Trophoblast cell (in vitro differentiated cells and primary cell): Measurements from ENCODE around the gene KRTAP4-8.
A peak's percentile ranks its signal among the peaks of the same experiment; 100 is the strongest.
"Not testable (repeated sequence)": the region's sequence is repeated elsewhere in the genome, so short reads cannot be mapped to it uniquely, and the experiment has no call there.

Experiments used
- DNase-seq, 2 donors: peaks; one replicate each; pipeline ENCODE4 v3.0.0-alpha.2; 2016
- H2AFZ ChIP-seq: 2 replicates; pipeline ENCODE4 v1.6.1; 2013; ENCODE audit warnings: low read length, moderate library complexity, mild to moderate bottlenecking; ENCODE audit not compliant: insufficient read depth, poor library complexity
- H2AK5ac ChIP-seq: 2 replicates; pipeline ENCODE4 v1.6.1; 2013; ENCODE audit warnings: mild to moderate bottlenecking, low read length
- H2BK120ac ChIP-seq: 2 replicates; pipeline ENCODE4 v1.6.1; 2013; ENCODE audit warnings: low read length, mild to moderate bottlenecking, moderate library complexity; ENCODE audit not compliant: insufficient read depth, poor library complexity
- H2BK12ac ChIP-seq: 2 replicates; pipeline ENCODE4 v1.6.1; 2013; ENCODE audit warnings: mild to moderate bottlenecking, low read length, moderate library complexity
- H2BK5ac ChIP-seq: 2 replicates; pipeline ENCODE4 v1.6.1; 2013; ENCODE audit warnings: low read length, low read depth, moderate library complexity, mild to moderate bottlenecking; ENCODE audit not compliant: poor library complexity
- H3K14ac ChIP-seq: 2 replicates; pipeline ENCODE4 v1.6.1; 2013; ENCODE audit warnings: mild to moderate bottlenecking, low read length
- H3K18ac ChIP-seq: 2 replicates; pipeline ENCODE4 v1.6.1; 2013; ENCODE audit warnings: mild to moderate bottlenecking, low read length
- H3K23ac ChIP-seq: 2 replicates; pipeline ENCODE4 v1.6.1; 2013; ENCODE audit warnings: low read length
- H3K27ac ChIP-seq: 2 replicates; pipeline ENCODE4 v1.5.1; 2013; ENCODE audit warnings: low read depth, mild to moderate bottlenecking, inconsistent platforms, low read length, moderate library complexity
- H3K27me3 ChIP-seq: 2 replicates; pipeline ENCODE4 v1.6.1; 2013; ENCODE audit warnings: inconsistent platforms, mild to moderate bottlenecking, low read length, moderate library complexity; ENCODE audit not compliant: insufficient read depth
- H3K36me3 ChIP-seq, 2 experiments: 1 replicate in 1 of 2; 2 replicates in 1 of 2; pipeline ENCODE4 v1.6.1; 2013; ENCODE audit warnings: low read length in 2 of 2, mild to moderate bottlenecking in 2 of 2, moderate library complexity in 1 of 2; ENCODE audit not compliant: insufficient read depth in 2 of 2, control insufficient read depth in 1 of 2
- H3K4ac ChIP-seq: 2 replicates; pipeline ENCODE4 v1.6.1; 2013; ENCODE audit warnings: low read depth, mild to moderate bottlenecking, low read length, moderate library complexity
- H3K4me1 ChIP-seq, 2 experiments: 1 replicate in 1 of 2; 2 replicates in 1 of 2; pipeline ENCODE4 v1.6.1; 2013; ENCODE audit warnings: low read length in 2 of 2, mild to moderate bottlenecking in 2 of 2, moderate library complexity in 1 of 2; ENCODE audit not compliant: insufficient read depth in 2 of 2, control insufficient read depth in 1 of 2
- H3K4me2 ChIP-seq: 2 replicates; pipeline ENCODE4 v1.6.1; 2013; ENCODE audit warnings: inconsistent platforms, mild to moderate bottlenecking, low read length, moderate library complexity
- H3K4me3 ChIP-seq: 2 replicates; pipeline ENCODE4 v1.5.1; 2013; ENCODE audit warnings: mild to moderate bottlenecking, low read depth, low read length, inconsistent platforms
- H3K79me1 ChIP-seq: one replicate; pipeline ENCODE4 v1.6.1; 2013; ENCODE audit warnings: low read length
- H3K79me2 ChIP-seq: 2 replicates; pipeline ENCODE4 v1.6.1; 2013; ENCODE audit warnings: low read length, mild to moderate bottlenecking; ENCODE audit not compliant: control insufficient read depth, insufficient read depth, poor library complexity
- H3K9ac ChIP-seq: 2 replicates; pipeline ENCODE4 v1.6.1; 2013; ENCODE audit warnings: mild to moderate bottlenecking, low read length
- H3K9me3 ChIP-seq: 2 replicates; pipeline ENCODE4 v1.6.1; 2013; ENCODE audit warnings: low read depth, mild to moderate bottlenecking, control low read depth, inconsistent platforms, low read length; ENCODE audit not compliant: insufficient read depth
- H4K12ac ChIP-seq: 2 replicates; pipeline ENCODE4 v1.6.1; 2013; ENCODE audit warnings: low read depth, mild to moderate bottlenecking, low read length, moderate library complexity
- H4K8ac ChIP-seq: 2 replicates; pipeline ENCODE4 v1.6.1; 2013; ENCODE audit warnings: low read depth, mild to moderate bottlenecking, low read length, moderate library complexity
- H4K91ac ChIP-seq: one replicate; pipeline ENCODE4 v1.6.1; 2013; ENCODE audit warnings: low read depth, mild to moderate bottlenecking, low read length, moderate library complexity
- WGBS: extraction: QIAGEN DNeasy Blood & Tissue Kit; methylation state at CpG from one replicate; pipeline ENCODE4 v1.1.7; 2013; ENCODE audit warnings: missing lambda C conversion rate; ENCODE audit not compliant: insufficient read length, insufficient coverage; ENCODE audit errors: extremely low coverage; 5-methylcytosine and 5-hydroxymethylcytosine counted together

KRTAP4-8 gene

GRCh38 chr17:41140360-41141131 lies 42.6 kb upstream of the KRTAP4-8 start, which contains the start of gene KRTAP4-6:
Gene KRTAP4-6, minus strand, starts transcription at chr17:41140544. Its CDS starts 57 bp downstream, at chr17:41140487.
- Histone ChIP-seq H3K4me1 (no peaks in the 10 kb centered on the region), H3K14ac (no peak within 1 kb of the TSS), H3K36me3 (no peaks in the 10 kb centered on the region), H4K8ac (no peak within 1 kb of the TSS), H3K79me1 (no peaks in the 10 kb centered on the region), H3K27ac (no peak within 1 kb of the TSS), H3K4ac (no peak within 1 kb of the TSS), H2BK5ac (no peak within 1 kb of the TSS), H3K18ac (no peak within 1 kb of the TSS), H3K4me2 (no peak within 1 kb of the TSS), H3K27me3 (no peaks in the 10 kb centered on the region), H2BK120ac (no peak within 1 kb of the TSS), H4K12ac (no peak within 1 kb of the TSS), H2BK12ac (no peak within 1 kb of the TSS), H4K91ac (no peak within 1 kb of the TSS), H3K9ac (no peak within 1 kb of the TSS), H3K9me3 (peaks cover 7% of the 10 kb centered on the region), H2AFZ (no peak within 1 kb of the TSS), H3K79me2 (no peaks in the 10 kb centered on the region), H3K23ac (no peak within 1 kb of the TSS), H3K4me3 (peak within 1 kb of the TSS; percentile 53), H2AK5ac (no peak within 1 kb of the TSS)
- DNase-seq, result peak; percentile 73 to 90
- no CpG with 5 or more reads among the region's 6 CpGs for WGBS

DNA sequence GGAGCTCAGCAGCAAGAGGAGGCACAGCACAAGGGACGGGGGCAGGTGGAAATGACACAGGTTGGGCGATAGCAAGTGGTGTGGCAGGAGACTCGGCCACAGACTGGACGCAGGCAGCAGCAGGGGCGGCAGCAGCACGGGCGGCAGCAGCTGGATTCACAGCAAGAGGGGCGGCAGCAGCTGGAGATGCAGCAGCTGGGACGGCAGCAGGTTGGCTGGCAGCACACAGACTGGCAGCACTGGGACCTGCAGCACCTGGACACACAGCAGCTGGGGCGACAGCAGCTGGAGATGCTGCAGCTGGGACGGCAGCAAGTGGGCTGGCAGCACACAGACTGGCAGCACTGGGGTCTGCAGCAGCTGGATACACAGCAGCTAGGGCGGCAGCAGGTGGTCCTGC lies 41.9 kb upstream of the KRTAP4-8 start:
- H4K12ac ChIP-seq, H3K4ac ChIP-seq, H3K9me3 ChIP-seq, H3K27ac ChIP-seq, H3K14ac ChIP-seq, H3K36me3 ChIP-seq, DNase-seq, H3K18ac ChIP-seq, H3K9ac ChIP-seq, H3K79me2 ChIP-seq, H3K27me3 ChIP-seq, H2AFZ ChIP-seq, H2BK5ac ChIP-seq, H4K91ac ChIP-seq, H3K4me2 ChIP-seq, H3K4me1 ChIP-seq, H3K79me1 ChIP-seq, H4K8ac ChIP-seq, H2AK5ac ChIP-seq, H2BK12ac ChIP-seq, H2BK120ac ChIP-seq, H3K23ac ChIP-seq: not testable (repeated sequence)
- no CpG with 5 or more reads among the region's 12 CpGs for WGBS
- H3K4me3 ChIP-seq, result peak overlapping the region; percentile 53

DNA sequence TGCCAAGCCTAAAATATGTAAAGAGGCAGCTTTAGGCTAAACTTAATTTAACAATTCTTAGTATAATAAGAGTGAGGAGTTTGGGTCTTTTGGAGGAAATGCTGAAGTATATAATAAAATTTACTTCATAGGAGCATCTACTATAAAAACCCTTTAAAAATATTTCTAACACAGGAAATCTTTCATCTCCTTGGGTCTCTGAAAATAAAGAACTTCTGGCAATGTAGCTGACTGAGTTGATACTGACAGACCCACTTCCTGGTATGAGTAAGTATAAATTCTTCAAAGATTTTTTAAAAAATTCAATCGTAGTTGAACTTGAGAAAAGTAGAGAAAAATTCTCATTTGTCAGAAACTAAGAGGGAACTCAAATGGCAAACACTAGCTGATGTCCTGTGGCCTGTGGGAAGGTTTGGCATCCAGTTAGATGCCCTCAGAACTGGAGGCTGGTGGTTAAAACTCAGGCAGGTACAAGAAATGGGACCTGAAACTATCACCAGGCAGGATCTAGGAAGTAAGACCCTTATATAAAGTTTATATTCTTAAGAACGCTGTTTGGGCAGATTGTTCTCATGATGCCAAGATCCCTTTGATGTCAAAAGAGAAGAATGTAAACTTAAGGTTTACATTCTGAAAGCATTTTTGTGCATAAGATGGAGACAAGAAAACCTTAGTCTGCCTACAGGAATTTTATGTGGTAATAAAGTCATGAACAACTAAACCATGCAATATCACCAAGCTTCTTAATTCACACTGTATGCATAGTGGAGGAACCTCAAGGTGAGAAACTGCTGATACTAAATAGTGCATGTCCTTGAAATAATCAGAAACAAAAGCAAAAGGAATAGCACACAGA lies 36.2 kb upstream of the KRTAP4-8 start:
- H2AK5ac ChIP-seq, result no peak overlapping the region
- H3K79me2 ChIP-seq, result no peaks in the 10 kb centered on the region

DNA sequence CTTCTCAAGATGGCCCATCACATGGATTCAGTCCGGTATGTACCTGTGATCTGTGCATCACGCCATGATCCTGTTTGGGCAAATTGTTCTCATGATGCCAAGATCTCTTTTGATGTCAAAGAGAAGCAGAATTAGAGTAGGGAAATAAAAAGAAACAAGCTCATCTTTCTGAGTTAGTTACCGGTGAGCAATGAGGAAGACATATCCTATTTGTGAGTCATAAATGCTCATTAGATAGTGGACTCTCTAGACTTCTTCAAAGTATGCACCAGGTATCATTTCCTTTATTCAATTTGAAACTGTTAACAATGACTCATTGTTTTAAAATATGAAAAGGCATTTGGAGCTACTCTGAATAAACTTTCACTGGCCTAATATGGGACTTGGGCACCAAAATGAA lies 34.0 kb upstream of the KRTAP4-8 start:
- H3K79me2 ChIP-seq, result no peaks in the 10 kb centered on the region
- H4K12ac ChIP-seq, result no peak overlapping the region
- no peak overlapping the region for H3K27ac ChIP-seq
- H4K91ac ChIP-seq, result no peak overlapping the region
- DNase-seq, result peak in 1 of 2 donors; percentile 73
- no peak overlapping the region for H2BK120ac ChIP-seq
- no peak overlapping the region for H3K4ac ChIP-seq
- H2AK5ac ChIP-seq, result no peak overlapping the region
- H3K4me2 ChIP-seq, result no peak overlapping the region
- no peak overlapping the region for H2BK5ac ChIP-seq
- H2AFZ ChIP-seq, result no peak overlapping the region
- no peak overlapping the region for H3K23ac ChIP-seq
- no peak overlapping the region for H2BK12ac ChIP-seq
- no peaks in the 10 kb centered on the region for H3K9me3 ChIP-seq
- H4K8ac ChIP-seq, result no peak overlapping the region
- no peak overlapping the region for H3K14ac ChIP-seq
- no peak overlapping the region for H3K9ac ChIP-seq
- no peak overlapping the region for H3K4me3 ChIP-seq
- H3K18ac ChIP-seq, result no peak overlapping the region
- H3K27me3 ChIP-seq, result no peaks in the 10 kb centered on the region
- WGBS, result no CpG with 5 or more reads among the region's 3 CpGs
- no peaks in the 10 kb centered on the region for H3K79me1 ChIP-seq
- H3K4me1 ChIP-seq, result no peaks in the 10 kb centered on the region
- no peaks in the 10 kb centered on the region for H3K36me3 ChIP-seq

More for the DNA sequence above, 36.2 kb upstream of the KRTAP4-8 start:
- Histone ChIP-seq H3K14ac (no peak overlapping the region), H3K4ac (no peak overlapping the region), H3K27me3 (no peaks in the 10 kb centered on the region), H4K91ac (no peak overlapping the region), H3K9me3 (no peaks in the 10 kb centered on the region), H2BK5ac (no peak overlapping the region), H3K36me3 (no peaks in the 10 kb centered on the region), H3K4me1 (no peaks in the 10 kb centered on the region), H3K27ac (no peak overlapping the region), H3K18ac (no peak overlapping the region), H4K12ac (no peak overlapping the region), H3K9ac (no peak overlapping the region), H3K79me1 (no peaks in the 10 kb centered on the region), H2AFZ (no peak overlapping the region), H2BK120ac (no peak overlapping the region), H2BK12ac (no peak overlapping the region), H4K8ac (no peak overlapping the region), H3K23ac (no peak overlapping the region), H3K4me3 (no peak overlapping the region), H3K4me2 (no peak overlapping the region)
- no peak for DNase-seq
- WGBS, result no CpG with 5 or more reads among the region's 2 CpGs
